HCT116 (cell line): ENCODE data around the gene SRP9. TPM values are rescaled to one million over a fixed set of nuclear protein-coding genes. Genes with fewer than 3 reads are reported as not detected.
"Not testable (repeated sequence)": the region's sequence is repeated elsewhere in the genome, so short reads cannot be mapped to it uniquely, and the experiment has no call there.

Experiments used
- ATAC-seq: fragments of 200-7000 bp; cut with Tn5 transposase; 2 replicates; pipeline ENCODE4 v1.9.1; 2020; ENCODE audit warnings: mild to moderate bottlenecking, moderate library complexity
- BruUV-seq: library from RNA; stranded (reverse); fragments of 400-500 nt; replicated peaks from 2 replicates; lab custom pipeline; 2021; lab: Mats Ljungman, UMichigan
- CTCF ChIA-PET: fragments of 300-600 bp; sonication (Branson Sonifier 250); formaldehyde crosslinking; loops from one replicate; lab custom pipeline; 2021; ENCODE audit warnings: antibody characterized with exemption; lab: Charles Lee
- POLR2A ChIA-PET: fragments of 300-600, 350-600 bp; sonication (Branson Sonifier 250); formaldehyde crosslinking; loops from one replicate; lab custom pipeline; 2021; ENCODE audit warnings: antibody characterized with exemption; lab: Charles Lee
- RAD21 ChIA-PET, 2 experiments: fragments of 300-600 bp; sonication (Branson Sonifier 250); formaldehyde crosslinking; loops; one replicate each; lab custom pipeline; 2023; ENCODE audit warnings: low total read pairs in 2 of 2; ENCODE audit not compliant: uncharacterized antibody in 2 of 2, unreplicated experiment in 2 of 2, low non-redundant PET in 1 of 2; lab: Charles Lee
- DNase-seq: peaks from one replicate; pipeline ENCODE4 v3.0.0-alpha.2; 2010; ENCODE audit warnings: low read depth, low spot score
- H2AFZ ChIP-seq: fragments of 200-600 bp; shearing (Covaris generic), sonication (generic); 2 replicates; pipeline ENCODE4 v1.6.1; 2017; ENCODE audit warnings: low read depth, mixed run types, mixed read lengths, antibody characterized with exemption, low read length; ENCODE audit not compliant: poor library complexity, severe bottlenecking
- H3K27ac ChIP-seq: 2 replicates; pipeline ENCODE4 v1.5.1; 2012; ENCODE audit warnings: low read depth, low read length
- H3K27me3 ChIP-seq: fragments of 200-600 bp; sonication (generic); 2 replicates; pipeline ENCODE4 v1.6.1; 2016; ENCODE audit warnings: mixed run types, low read length, mixed read lengths; ENCODE audit not compliant: insufficient read depth
- H3K36me3 ChIP-seq, 2 experiments: fragments of 200-500 bp in 1 of 2; fragments of 200-600 bp in 1 of 2; sonication (Bioruptor generic) in 1 of 2; sonication (generic) in 1 of 2; 2 replicates each; pipeline versions ENCODE4 v1.5.1 to v1.6.1; 2014 to 2016; ENCODE audit warnings: low read length in 2 of 2, inconsistent platforms in 1 of 2, mixed read lengths in 1 of 2, mixed run types in 1 of 2; ENCODE audit not compliant: insufficient read depth in 2 of 2, control insufficient read depth in 1 of 2
- H3K4me1 ChIP-seq, 2 experiments: fragments of 200-600 bp in 1 of 2; sonication (generic) in 1 of 2; 2 replicates each; pipeline versions ENCODE4 v1.5.1 to v1.6.1; 2012 to 2017; ENCODE audit warnings: low read length in 2 of 2, inconsistent platforms in 1 of 2, mild to moderate bottlenecking in 1 of 2, mixed read lengths in 1 of 2, mixed run types in 1 of 2, moderate library complexity in 1 of 2; ENCODE audit not compliant: insufficient read depth in 2 of 2, control insufficient read depth in 1 of 2
- H3K4me2 ChIP-seq: fragments of 200-600 bp; sonication (generic); 2 replicates; pipeline ENCODE4 v1.6.1; 2017; ENCODE audit warnings: mixed run types, low read length, mixed read lengths
- H3K4me3 ChIP-seq, 2 experiments: fragments of 200-600 bp in 1 of 2; sonication (generic) in 1 of 2; replicated peaks in 1 of 2; 2 replicates each; pipeline ENCODE4 v1.5.1; 2011 to 2016; ENCODE audit warnings: low read length in 2 of 2, control low read depth in 1 of 2, low read depth in 1 of 2, mild to moderate bottlenecking in 1 of 2, mixed read lengths in 1 of 2, mixed run types in 1 of 2
- H3K79me2 ChIP-seq: fragments of 200-600 bp; sonication (generic); 2 replicates; pipeline ENCODE4 v1.6.1; 2017; ENCODE audit warnings: mild to moderate bottlenecking, mixed run types, low read length, moderate library complexity, mixed read lengths; ENCODE audit not compliant: insufficient read depth
- H3K9ac ChIP-seq: fragments of 200-600 bp; sonication (generic); 2 replicates; pipeline ENCODE4 v1.6.1; 2016; ENCODE audit warnings: low read length, mixed read lengths
- H3K9me2 ChIP-seq: fragments of 200-600 bp; sonication (generic), shearing (Covaris generic); 2 replicates; pipeline ENCODE4 v1.6.1; 2017; ENCODE audit warnings: mixed run types, mild to moderate bottlenecking, moderate library complexity; ENCODE audit not compliant: insufficient read depth
- H3K9me3 ChIP-seq, 2 experiments: fragments of 200-500 bp in 1 of 2; fragments of 200-600 bp in 1 of 2; sonication (Bioruptor generic) in 1 of 2; sonication (generic) in 1 of 2; 2 replicates each; pipeline ENCODE4 v1.6.1; 2014 to 2017; ENCODE audit warnings: low read length in 2 of 2, mixed read lengths in 2 of 2, inconsistent platforms in 1 of 2, low read depth in 1 of 2, mild to moderate bottlenecking in 1 of 2, mixed run types in 1 of 2, moderate library complexity in 1 of 2; ENCODE audit not compliant: control insufficient read depth in 1 of 2, insufficient read depth in 1 of 2
- H4K20me1 ChIP-seq: fragments of 200-600 bp; sonication (generic), shearing (Covaris generic); 2 replicates; pipeline ENCODE4 v1.6.1; 2017; ENCODE audit warnings: mixed run types, mild to moderate bottlenecking, moderate library complexity; ENCODE audit not compliant: insufficient read depth
- ELF1 ChIP-seq: IDR thresholded peaks from 2 replicates; pipeline ENCODE4 v1.6.1; 2012; ENCODE audit warnings: low read depth, borderline replicate concordance
- EZH2 ChIP-seq: fragments of 200-600 bp; sonication (generic); IDR thresholded peaks from 2 replicates; pipeline ENCODE4 v1.6.1; 2017; ENCODE audit warnings: antibody characterized with exemption, mixed run types
- SP1 ChIP-seq: IDR thresholded peaks from 2 replicates; pipeline ENCODE4 v1.6.1; 2012; ENCODE audit warnings: low read depth
- intact Hi-C: fragments of 100-400 bp; cut with micrococcal nuclease; formaldehyde crosslinking; loops from 2 replicates; pipeline ENCODE4 v1.10.0; 2022
- total RNA-seq: library from RNA; stranded (reverse); gene quantifications from one replicate; pipeline ENCODE4 v1.2.1, GENCODE V29; 2021; ENCODE audit not compliant: unreplicated experiment
- TF ChIP-seq, protein P1 (sequence below): IDR thresholded peaks from 2 replicates; pipeline ENCODE4 v1.6.1; 2012; ENCODE audit warnings: low read depth
- TF ChIP-seq, protein P2 (sequence below): IDR thresholded peaks from 2 replicates; pipeline ENCODE4 v1.6.1; 2011; ENCODE audit warnings: mild to moderate bottlenecking, low read length, moderate library complexity; ENCODE audit not compliant: insufficient replicate concordance; ENCODE audit errors: extremely low read depth

Gene SRP9
- total RNA-seq, 1 experiment from 2014 or later: 220 TPM

DNA sequence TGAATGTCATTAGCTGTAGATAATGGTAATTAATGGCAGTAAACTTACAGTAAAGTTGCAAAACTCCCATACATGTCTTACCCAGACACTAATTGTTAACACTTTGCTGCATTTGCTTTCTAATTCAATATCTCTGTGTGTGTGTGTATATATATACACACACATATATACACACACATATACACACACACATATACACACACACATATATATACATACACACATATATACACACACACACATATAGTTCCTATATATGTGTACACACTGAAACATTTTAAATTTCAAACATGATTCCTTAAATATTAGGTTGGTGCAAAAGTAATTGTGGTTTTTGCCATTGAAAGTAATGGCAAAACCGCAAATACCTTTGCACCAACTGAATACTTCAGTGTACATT, 28.6 kb downstream of the SRP9 start (continued):
- TF ChIP-seq, protein P1, sequence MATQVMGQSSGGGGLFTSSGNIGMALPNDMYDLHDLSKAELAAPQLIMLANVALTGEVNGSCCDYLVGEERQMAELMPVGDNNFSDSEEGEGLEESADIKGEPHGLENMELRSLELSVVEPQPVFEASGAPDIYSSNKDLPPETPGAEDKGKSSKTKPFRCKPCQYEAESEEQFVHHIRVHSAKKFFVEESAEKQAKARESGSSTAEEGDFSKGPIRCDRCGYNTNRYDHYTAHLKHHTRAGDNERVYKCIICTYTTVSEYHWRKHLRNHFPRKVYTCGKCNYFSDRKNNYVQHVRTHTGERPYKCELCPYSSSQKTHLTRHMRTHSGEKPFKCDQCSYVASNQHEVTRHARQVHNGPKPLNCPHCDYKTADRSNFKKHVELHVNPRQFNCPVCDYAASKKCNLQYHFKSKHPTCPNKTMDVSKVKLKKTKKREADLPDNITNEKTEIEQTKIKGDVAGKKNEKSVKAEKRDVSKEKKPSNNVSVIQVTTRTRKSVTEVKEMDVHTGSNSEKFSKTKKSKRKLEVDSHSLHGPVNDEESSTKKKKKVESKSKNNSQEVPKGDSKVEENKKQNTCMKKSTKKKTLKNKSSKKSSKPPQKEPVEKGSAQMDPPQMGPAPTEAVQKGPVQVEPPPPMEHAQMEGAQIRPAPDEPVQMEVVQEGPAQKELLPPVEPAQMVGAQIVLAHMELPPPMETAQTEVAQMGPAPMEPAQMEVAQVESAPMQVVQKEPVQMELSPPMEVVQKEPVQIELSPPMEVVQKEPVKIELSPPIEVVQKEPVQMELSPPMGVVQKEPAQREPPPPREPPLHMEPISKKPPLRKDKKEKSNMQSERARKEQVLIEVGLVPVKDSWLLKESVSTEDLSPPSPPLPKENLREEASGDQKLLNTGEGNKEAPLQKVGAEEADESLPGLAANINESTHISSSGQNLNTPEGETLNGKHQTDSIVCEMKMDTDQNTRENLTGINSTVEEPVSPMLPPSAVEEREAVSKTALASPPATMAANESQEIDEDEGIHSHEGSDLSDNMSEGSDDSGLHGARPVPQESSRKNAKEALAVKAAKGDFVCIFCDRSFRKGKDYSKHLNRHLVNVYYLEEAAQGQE: no peak
- TF ChIP-seq EZH2: no peak
- TF ChIP-seq ELF1: no peak
- no peak for TF ChIP-seq SP1
- TF ChIP-seq, protein P2, sequence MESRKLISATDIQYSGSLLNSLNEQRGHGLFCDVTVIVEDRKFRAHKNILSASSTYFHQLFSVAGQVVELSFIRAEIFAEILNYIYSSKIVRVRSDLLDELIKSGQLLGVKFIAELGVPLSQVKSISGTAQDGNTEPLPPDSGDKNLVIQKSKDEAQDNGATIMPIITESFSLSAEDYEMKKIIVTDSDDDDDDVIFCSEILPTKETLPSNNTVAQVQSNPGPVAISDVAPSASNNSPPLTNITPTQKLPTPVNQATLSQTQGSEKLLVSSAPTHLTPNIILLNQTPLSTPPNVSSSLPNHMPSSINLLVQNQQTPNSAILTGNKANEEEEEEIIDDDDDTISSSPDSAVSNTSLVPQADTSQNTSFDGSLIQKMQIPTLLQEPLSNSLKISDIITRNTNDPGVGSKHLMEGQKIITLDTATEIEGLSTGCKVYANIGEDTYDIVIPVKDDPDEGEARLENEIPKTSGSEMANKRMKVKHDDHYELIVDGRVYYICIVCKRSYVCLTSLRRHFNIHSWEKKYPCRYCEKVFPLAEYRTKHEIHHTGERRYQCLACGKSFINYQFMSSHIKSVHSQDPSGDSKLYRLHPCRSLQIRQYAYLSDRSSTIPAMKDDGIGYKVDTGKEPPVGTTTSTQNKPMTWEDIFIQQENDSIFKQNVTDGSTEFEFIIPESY: no peak

DNA sequence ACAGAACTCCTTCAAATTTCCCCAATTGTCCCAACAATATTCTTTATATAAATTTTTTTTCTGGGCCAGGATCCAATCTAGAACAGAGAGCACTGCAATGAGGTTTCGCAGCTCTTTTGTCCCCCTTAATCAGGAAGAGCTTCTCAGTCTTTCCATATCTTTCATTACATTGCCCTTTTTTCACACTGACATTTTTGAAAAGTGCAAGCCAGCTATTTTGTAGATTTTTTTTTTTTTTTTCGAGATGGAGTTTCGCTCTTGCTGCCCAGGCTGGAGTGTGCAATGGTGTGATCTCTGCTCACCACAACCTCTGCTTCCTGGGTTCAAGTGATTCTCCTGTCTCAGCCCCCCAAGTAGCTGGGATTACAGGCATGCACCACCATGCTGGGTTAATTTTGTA, 29.1 kb downstream of the SRP9 start:
- not testable (repeated sequence) for H3K36me3 ChIP-seq, BruUV-seq

More for the DNA sequence above, 29.1 kb downstream of the SRP9 start:
- RAD21 ChIA-PET, H3K9me3 ChIP-seq, DNase-seq, H3K79me2 ChIP-seq, H3K9ac ChIP-seq, H3K4me3 ChIP-seq, H3K27me3 ChIP-seq, H3K9me2 ChIP-seq, H2AFZ ChIP-seq, H3K27ac ChIP-seq, intact Hi-C loops, POLR2A ChIA-PET, ATAC-seq, H3K4me2 ChIP-seq, H4K20me1 ChIP-seq: not testable (repeated sequence)
- CTCF ChIA-PET: interaction anchor here (0.9 kb wide), 1 partner anchor 14 kb away, joined by 3 read pairs; no protein-coding TSS in a partner anchor
- H3K4me1 ChIP-seq: peaks cover 7 to 16% of the 10 kb centered on the region in 2 experiments
